HS-27A (cell line): ENCODE results near the gene HSF2BP.
"Not testable (repeated sequence)": the region's sequence is repeated elsewhere in the genome, so short reads cannot be mapped to it uniquely, and the experiment has no call there.

Source experiments
- DNase-seq: peaks from one replicate; pipeline ENCODE4 v3.0.0-alpha.2; 2012; ENCODE audit warnings: low read depth, missing footprints

The HSF2BP gene

DNA sequence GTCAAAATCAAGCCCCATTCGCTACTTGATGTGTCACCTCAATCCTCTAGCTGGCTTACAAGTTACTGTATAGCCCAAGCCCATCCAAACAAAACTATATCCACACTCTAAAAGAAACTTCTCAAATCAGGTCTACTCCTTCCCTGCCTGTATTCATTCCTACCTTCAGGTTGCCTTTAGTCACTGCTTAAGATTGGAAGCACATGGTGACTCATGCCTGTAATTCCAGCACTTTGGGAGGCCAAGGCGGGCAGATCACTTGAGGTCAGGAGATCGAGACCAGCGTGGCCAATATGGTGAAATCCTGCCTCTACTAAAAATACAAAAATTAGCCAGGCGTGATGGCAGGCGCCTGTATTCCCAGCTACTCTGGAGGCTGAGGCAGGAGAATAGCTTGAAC is 7.4 kb downstream of the HSF2BP start:
- not testable (repeated sequence) for DNase-seq

DNA sequence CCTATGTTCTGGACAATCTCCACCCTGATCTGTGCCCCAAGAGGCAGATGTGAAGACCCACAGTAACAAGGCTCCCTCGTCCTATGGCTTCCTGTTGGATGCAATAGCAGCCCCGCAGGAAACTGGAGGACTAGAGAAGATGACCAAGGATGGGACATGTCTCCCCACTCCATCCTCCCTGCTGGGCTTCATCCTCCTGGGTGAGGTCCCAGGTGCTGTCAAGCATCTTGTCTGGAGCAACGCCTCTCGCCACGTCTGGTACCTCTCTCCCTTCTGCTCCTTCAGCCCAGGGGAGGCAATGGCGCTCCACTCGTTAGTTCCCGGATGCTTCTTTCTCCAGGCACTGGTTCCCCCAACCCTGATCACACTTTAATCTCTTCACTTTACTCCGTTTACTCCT is 11.1 kb downstream of the HSF2BP start:
- no peak for DNase-seq

DNA sequence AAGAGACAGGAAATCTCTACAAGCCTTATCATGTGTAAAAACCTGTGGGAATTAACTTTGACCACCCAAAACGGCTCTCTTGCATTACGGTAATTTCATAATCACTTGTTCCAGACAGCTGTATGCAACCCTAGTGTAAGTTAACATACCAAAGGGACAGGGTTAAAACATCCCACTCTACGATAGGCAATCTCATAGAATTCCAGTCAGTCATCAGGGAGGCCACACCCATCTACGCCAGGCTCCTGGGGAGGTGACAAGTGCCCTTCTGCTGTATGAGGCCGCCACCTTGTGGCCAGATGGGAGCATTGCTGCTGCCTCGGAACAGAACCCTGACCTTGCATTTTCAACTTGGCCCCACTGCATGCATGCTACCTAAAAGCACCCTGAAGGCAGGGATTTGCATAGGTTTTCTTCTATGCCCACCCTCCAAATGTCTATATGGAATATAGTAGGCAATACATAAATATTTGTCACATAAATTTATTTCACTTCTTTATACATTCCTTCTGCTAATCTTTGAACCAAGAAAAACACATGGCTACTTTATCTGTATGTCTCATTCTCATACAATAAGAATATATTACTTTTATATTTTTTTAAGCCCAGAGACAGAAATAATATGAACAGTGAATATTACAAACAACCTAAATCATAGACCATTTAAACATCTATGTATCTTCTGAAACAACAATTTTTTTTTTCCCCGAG is 12.6 kb downstream of the HSF2BP start:
- DNase-seq: peak; percentile 88

DNA sequence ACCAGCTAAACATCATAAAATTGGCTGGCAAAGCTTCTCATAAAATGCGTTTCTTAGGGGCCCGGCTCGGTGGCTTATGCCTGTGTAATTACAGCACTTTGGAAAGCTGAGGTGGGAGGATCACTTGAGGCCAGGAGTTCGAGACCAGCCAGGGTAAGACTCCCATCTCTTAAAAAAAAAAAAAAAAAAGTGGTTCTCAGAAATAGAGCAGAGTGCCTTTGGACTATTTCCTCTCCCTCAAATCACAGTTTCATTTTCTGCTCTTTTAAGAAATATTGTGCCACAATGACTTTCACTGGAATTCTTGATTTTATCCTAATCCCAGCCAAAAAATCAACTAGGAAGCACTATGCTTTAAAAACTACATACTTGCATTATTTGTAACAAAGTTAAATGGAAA is 13.3 kb downstream of the HSF2BP start:
- no peak for DNase-seq

DNA sequence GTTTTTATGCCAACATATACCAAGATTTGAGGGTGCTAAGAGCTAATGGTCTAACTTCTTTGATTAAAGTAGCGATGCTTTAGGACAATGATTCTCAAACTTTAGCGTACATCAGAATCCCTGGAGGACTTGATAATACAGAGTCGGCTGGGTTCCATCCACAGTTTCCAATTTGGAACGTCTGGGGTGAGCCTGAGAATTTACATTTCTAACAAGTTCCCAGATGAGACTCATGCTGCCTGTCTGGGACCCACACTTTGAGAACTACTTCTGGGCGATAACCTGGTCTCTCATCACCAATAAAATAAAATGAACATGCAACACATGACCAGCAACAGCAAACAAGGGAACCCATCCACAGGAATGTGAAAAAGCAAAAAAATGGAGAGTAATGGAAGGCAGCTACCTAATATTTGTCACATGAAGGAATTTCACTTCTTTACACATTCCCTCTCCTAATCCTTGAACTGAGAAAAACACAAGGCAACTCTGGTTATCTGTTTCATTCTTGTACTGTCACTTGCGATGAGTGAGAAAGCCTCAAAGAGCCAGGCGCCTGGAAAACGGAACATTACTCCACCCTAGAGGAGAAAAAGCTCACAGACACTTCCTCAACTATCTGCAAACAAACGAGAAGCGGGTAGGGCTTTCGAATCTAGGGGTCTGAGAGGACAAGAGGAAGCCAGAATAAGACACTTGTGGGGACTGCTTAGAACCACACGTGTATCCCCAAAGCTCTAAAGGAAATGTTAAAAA is 14.0 kb downstream of the HSF2BP start:
- DNase-seq: no peak

DNA sequence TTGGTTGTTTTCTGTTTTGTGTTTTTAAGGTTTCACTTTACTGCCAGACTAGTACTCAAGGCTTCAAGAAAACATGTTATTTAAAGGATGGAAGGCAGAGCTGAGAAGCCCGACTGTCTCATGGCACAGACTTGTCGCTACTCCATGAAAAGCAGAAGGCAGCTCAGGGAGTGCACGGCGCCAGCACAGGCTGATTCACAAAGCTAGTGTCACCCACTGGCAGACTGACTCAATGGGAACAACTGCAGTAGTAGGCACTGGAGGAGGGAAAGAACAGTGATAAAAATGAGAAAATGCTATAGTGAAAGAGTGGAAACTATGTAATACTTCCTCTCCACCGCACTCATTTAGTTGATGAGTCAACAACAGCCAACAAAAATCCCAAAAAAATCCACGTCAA is 14.7 kb downstream of the HSF2BP start:
- DNase-seq: no peak

DNA sequence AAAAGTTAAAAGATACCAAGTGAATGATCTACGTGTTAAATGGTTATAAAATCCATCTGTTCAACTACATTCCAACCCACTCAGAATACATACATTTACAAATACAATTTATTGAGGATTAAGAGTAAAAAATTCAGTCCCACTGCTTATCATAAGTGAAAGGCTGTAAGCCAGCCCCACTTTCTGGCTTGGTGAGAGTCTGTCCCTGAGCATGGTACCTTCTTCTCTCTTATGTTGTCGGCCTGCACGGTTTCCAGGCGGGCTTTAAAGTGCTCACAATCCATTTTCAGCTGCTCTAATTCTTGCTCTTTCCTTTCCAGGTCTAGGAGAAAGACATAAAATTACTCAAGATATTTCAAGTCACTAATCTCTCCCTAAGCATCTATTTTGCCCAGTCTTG is 15.2 kb downstream of the HSF2BP start:
- no peak for DNase-seq

DNA sequence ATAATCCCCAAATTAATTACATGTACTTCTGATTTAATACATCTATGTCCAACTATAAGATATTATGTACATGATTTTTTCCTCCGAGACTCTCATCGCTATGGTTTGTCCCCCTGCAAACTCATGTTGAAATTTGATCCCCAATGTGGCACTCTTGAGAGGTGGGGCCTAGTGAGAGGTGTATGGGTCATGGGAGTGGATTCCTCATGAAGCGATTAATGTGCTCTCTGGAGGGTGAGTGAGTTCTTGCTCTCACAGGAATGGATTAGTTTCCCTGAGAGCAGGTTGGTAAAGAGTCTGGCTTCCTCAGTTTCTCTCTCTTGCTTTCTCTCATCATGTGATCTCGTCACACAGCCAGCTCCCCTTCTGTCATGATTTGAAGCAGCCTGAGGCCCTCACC is 16.1 kb downstream of the HSF2BP start:
- no peak for DNase-seq

DNA sequence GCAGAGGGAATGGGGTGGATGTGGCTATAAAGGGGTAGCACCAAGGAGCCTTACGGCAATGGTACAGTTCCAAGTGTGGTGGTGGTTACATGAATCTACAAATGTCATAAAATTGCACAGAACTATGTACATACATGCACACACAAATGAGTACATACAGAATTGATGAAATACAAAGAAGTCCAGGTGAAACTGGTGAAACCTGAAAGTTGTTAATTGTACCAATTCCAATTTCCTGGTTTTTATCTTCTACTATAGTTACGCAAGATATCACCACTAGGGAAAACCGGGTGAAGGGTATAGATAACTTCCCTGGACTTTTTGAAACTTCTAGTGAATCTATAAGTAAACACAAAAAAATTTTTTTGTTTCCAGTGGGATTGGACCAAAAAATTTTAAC is 18.9 kb downstream of the HSF2BP start:
- no peak for DNase-seq

DNA sequence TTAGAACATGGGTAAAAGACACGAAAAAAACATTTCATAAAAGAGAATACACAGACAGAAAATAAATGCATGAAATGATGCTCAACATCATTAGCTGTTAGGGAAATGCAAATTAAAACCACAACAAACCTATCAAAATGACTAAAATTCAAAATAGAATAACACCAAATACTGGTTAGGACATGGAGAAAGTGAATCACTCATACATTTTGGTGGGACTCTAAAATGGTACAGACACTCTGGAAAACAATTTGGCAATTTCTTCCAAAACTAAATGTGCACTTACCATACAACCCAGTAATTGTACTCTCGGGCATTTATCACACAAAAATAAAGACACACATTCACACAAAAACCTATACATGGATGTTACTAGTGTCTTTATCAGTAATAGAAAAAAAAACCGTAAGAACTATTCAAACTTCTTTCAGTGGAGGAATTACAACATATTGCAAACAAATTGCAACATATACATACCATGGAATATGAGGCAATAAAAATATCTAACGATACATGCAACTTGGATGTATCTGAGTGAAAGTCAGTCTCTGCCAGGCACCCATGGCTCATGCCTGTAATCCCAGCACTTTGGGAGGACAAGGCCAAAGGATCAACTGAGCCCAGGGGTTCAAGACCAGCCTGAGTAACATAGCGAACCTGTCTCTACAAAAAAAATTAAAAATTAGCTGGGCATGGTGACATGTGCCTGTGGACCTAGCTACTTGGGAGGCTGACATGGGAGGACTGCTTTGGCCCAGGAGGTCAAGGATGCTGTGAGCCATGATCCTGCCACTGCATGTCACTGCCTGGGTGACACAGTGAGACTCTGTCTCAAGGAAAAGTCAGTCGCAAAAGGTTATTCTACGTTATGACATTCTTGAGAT is 19.6 kb downstream of the HSF2BP start:
- no peak for DNase-seq

DNA sequence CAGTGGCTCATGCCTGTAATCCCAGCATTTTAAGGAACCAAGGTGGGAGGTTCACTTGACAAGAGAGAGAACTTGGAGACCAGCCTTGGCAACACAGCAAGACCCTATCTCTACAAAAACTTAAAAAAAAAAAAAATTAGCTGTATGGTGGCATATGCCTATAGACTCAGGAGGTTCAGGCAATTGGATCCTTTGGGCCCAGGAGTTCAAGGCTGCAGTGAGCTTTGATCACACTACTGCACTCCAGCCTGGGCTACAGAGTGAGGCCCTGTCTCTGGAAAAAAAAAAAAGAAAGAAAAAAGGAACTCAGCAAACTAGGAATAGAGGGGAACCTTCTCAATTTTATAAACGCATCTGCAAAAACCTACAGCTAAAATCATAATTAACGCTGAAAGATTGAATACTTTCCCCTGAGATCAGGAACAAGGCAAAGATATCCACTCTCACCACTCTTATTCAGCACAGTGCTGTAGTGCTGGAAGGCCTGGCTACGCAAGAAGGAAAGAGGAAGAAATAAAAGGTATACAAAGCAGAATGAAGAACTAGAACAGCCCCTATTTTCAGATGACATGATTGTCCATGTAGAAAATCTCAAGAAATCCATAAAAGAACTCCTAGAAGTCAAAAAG is 21.6 kb downstream of the HSF2BP start:
- DNase-seq: no peak

DNA sequence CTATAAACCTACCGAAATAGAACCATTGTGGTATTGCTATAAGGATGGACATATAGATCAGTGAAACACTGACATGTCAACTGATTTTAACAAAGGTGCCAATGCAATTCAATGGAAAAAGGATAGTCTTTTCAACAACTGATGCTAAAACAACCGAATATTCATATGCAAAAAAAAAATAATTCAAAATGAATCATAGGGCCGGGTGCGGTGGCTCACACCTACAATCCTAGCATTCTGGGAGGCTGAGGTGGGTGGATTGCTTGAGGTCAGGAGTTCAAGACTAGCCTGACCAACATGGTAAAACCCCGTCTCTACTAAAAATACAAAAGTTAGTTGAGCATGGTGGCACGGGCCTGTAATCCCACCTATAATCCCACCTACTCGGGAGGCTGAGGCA is 23.9 kb downstream of the HSF2BP start:
- no peak for DNase-seq

DNA sequence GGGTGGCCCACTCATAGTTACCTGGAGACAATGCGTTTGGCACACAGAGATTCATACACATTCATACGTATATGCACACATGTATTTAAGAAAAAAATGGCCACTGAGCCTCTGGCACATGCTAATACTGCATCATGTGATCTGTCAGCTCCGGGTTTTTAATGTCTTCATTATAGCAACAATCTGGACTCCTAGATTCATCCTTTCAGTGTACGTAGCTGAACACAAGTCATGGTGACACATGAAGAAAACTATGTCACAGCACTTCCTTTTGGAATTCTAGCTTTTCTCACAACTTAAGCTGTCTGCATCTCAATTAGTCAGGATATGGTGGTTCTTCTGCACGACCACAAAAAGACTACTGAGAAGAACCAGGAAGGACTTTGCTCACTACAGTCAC is 24.7 kb downstream of the HSF2BP start:
- DNase-seq: peak; percentile 43

DNA sequence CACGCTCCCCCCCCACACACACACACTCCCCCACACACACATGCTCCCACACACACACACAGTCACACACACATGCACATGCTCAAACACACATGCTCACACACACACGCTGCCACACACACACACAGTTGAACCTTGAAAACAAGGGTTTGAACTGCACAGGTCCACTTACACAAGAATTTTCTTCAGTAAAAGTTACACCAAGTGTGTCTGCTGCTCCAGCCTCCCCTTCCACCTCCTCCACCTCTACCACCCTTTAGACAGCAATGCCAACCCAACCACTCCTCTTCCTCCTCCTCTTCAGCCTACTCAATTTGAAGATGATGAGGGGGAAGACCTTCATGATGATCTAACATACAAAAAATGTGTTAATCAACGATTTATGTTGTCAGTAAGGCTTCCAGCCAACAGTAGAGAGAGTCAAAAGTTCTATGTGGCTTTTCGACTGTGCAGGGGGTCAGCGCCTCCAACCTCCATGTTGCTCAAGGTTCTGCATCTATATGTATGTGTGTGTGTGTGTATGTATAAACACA is 26.8 kb downstream of the HSF2BP start:
- DNase-seq: no peak

DNA sequence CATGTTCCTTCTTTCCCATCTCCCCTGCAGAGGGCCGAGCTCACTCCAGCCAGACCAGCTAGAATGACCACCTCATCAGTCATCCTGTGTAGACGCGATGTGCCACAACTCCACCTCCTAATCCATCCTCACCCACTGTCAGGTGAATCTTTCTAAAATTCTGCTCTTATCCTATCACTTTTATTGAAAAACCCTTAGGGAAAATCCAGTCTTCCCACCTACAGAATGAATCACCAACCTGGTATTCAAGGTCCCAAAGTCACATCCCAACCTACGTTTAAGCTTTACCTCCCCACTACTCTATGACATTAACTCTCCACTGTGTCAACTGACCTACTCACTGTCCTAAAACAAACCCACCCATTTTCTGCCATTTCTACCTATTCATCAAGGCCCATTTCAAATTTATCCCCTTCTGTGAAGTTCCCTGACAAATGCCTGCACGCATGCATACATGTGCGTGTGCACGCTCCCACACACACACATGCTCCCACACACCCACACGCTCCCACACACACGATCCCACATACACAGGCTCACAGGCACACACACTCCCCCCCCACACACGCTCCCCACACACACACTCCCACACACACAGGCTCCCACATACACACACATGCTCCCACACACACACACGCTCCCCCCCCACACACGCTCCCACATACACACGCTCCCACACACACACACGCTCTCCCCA is 27.7 kb downstream of the HSF2BP start:
- no peak for DNase-seq

DNA sequence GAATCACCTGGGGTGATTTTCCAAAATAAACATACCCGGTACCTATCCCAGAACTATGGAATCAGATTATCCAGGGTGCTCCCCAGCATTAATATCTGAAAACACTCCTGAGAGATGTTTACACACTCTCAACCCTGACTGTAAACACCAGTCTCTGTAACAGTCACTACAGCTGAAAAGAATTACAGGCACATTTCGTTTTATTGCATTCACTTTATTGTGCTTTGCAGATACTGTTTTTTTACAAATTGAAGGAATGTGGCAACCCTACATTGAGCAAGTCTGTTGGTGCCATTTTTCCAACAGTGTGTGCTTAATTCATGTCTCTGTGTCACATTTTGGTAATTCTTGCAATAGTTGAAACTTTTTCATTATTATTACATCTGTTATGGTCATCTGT is 31.8 kb downstream of the HSF2BP start:
- DNase-seq: no peak

DNA sequence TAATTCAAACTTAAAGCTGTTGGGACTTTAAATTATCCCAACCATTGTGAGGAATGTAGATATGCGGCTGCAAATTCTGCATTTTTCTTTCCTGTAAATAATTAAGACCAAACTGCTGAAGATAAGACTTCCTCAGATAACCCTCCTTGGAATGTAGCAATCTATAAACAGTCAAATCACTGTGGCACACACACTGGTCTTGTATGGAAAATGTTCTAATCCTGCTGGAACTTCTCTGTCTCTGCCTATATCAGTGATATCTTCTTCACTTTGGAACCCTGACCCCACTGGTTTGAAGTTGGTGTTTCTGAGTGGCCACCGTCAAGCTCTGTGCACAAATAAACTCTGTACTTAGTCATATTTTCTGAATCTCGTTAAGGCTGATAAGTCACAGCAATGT is 32.9 kb downstream of the HSF2BP start:
- no peak for DNase-seq

DNA sequence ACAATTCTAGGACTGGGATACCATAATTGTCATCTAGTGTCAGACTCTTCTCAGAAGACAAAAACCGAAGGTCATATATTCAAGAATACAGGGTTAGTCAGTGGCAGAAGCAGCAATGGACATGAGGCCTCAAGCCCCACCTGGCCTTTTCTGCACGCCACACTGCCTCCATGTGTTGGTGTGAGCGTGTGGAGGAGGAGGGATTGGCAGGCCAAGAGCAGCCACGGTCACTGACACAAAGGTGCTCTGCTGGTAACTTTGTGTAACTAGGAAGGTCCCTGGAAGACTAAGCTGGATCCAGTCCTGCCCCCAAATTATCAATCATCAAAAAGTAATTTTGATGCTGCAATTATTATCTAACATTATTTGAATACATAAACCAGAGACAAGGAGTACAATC is 34.9 kb downstream of the HSF2BP start:
- no peak for DNase-seq

DNA sequence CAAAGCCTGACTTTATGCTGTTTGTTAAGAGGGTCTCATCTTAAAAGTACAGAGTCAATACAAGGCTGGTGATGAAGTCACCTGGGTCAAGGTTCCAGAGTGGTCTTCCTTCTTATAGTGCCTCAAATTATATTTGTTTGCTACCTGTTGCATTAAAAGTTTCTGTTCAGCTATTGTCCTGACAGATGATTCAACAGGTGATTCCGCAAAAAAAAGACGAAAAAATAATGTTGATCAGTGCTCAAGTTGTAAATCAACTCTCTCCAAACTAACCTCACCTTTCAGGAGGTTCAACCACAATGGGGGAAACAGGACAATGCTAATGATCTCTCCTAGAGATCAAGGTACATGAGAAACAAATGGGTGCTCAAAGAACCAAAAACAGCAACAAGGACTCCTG is 35.7 kb downstream of the HSF2BP start:
- DNase-seq: no peak

DNA sequence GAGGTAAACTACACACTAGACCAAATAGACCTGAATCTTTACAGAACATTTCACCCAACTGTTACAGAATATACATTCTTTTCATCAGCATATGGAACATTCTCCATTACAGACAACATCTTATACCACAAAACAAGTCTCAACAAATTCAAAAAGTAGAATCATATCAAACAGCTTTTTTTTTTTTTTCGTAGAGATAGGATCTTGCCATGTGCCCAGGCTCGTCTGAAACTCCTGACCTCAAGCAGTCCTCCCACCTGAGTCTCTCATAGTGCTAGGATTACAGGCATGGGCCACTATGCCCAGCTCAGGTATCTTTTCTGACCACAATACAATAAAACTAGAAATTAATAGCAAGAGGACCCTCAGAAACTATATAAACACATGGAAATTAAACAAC is 36.5 kb downstream of the HSF2BP start:
- no peak for DNase-seq

DNA sequence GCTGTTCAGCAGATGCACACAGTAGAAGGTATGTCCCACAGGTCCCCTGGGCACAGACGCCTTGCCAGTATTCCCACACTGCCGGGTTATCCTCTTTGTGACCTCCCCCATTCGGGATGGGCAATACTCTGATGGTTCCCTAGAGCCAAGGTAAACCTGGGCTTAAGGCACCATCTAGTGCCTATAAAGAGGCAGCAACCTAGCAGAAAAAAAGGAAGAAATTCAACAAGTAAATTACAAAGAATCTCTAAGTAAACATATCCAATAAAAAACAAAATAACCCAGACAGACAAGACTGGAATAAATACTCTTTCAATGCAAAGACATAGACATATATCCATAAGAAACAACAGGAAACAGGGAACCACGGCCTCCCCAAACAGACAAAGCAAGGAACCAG is 39.4 kb downstream of the HSF2BP start:
- DNase-seq: no peak

DNA sequence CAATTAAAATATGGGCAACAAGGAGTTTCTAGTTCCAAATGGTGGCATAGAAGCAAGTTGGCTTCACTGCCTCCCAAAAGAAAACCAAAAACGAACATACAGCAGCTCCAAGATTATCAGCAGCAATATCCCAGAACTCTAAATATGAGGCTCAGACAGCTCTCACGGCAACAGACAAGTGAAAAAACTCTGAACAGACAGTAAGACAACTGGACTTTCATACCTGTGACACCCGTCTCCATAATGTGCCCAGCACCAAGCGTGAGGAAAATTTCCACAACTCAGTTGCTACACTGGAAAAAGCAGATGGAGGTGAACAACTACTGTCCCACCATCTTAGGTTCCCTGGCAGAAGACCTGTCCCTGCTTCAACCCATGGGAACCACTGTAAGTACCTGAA is 39.9 kb downstream of the HSF2BP start:
- no peak for DNase-seq
